Effector memory CD8-positive, alpha-beta T cell (primary cell): Measurements from ENCODE around the gene TGFB1.
"Not testable (repeated sequence)": the region's sequence is repeated elsewhere in the genome, so short reads cannot be mapped to it uniquely, and the experiment has no call there.

Source experiments
- ATAC-seq: fragments of 150-1000 bp; cut with Tn5 transposase; replicated peaks from 2 replicates; pipeline ENCODE4 v1.10.0; 2021; ENCODE audit warnings: mild to moderate bottlenecking, moderate library complexity
- DNase-seq, 3 experiments: peaks; one replicate each; pipeline ENCODE4 v3.0.0; 2021
- H3K27ac Mint-ChIP-seq, 2 donors: one replicate each; pipeline ENCODE4 v1.8.0; 2022; ENCODE audit warnings: mild to moderate bottlenecking in 2 of 2, mixed read lengths in 2 of 2, moderate library complexity in 2 of 2
- H3K27me3 Mint-ChIP-seq, 2 donors: one replicate each; pipeline ENCODE4 v1.8.0; 2022; ENCODE audit warnings: mixed read lengths in 2 of 2
- H3K36me3 Mint-ChIP-seq: one replicate; pipeline ENCODE4 v1.8.0; 2022; ENCODE audit warnings: mild to moderate bottlenecking, moderate library complexity, mixed read lengths; ENCODE audit not compliant: insufficient read depth
- H3K4me1 Mint-ChIP-seq, 2 donors: one replicate each; pipeline ENCODE4 v1.8.0; 2022; ENCODE audit warnings: low read depth in 2 of 2, mixed read lengths in 2 of 2
- H3K4me3 Mint-ChIP-seq, 2 donors: one replicate each; pipeline ENCODE4 v1.8.0; 2022; ENCODE audit warnings: mild to moderate bottlenecking in 2 of 2, mixed read lengths in 2 of 2, moderate library complexity in 2 of 2
- H3K9me3 Mint-ChIP-seq, 2 donors: one replicate each; pipeline ENCODE4 v1.8.0; 2022; ENCODE audit warnings: mixed read lengths in 2 of 2

TGFB1 gene

DNA sequence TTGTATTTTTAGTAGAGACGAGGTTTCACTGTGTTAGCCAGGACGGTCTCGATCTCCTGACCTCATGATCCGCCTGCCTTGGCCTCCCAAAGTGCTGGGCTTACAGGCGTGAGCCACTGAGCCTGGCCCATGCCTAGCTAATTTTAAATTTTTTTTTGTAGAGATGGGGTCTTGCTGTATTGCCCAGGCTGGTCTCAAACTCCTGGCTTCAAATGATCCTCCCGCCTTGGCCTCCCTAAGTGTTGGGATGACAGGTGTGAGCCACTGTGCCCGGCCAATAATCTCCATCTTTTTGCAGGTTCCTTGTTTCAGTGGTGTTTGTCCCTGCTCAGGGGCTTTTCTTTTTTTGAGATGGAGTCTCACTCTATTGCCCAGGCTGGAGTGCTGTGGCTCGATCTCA is 27.8 kb upstream of the TGFB1 start:
- H3K27ac Mint-ChIP-seq, H3K9me3 Mint-ChIP-seq, H3K4me3 Mint-ChIP-seq, H3K4me1 Mint-ChIP-seq, H3K27me3 Mint-ChIP-seq, ATAC-seq, DNase-seq: not testable (repeated sequence)
- H3K36me3 Mint-ChIP-seq: peaks cover 13% of the 10 kb centered on the region

DNA sequence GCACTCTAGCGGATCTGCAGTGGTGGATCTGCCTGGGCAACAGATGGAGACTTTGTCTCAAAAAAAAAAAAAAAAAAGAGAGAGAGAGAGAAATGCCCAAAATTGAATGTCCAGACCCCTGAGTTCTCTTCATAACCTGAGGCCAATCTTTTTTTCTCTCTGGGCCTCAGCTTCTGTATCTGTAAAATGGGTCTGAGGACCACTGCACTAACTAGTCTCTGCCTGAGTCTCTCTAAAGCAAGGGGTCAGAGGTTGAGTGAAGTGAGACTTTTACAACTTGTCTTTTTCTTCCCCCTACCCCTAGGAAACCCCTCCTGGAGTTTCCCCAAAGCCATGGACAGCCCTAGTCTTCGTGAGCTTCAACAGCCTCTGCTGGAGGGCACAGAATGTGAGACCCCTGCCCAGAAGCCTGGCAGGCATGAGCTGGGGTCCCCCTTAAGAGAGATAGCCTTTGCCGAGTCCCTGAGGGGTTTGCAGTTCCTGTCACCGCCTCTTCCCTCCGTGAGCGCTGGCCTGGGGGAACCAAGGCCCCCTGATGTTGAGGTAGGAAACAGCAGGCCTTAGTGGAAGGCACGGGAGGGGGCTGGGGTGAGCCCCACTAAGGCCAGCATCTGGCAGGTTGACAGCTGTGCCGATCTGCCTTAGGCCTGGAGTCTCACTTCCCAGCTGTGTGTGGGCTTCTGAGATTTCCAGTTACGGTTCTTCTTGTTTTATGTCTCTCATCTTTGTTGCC is 24.4 kb upstream of the TGFB1 start:
- Mint-ChIP-seq H3K4me1 (peaks cover 10 to 13% of the 10 kb centered on the region in 2 donors), H3K27ac (peak overlapping the region; percentile 13 to 68), H3K9me3 (no peaks in the 10 kb centered on the region), H3K27me3 (no peaks in the 10 kb centered on the region), H3K36me3 (peaks cover 16% of the 10 kb centered on the region), H3K4me3 (peak overlapping the region in 1 of 2 donors; percentile 13)
- DNase-seq (no peak), ATAC-seq (peak; percentile 36)

DNA sequence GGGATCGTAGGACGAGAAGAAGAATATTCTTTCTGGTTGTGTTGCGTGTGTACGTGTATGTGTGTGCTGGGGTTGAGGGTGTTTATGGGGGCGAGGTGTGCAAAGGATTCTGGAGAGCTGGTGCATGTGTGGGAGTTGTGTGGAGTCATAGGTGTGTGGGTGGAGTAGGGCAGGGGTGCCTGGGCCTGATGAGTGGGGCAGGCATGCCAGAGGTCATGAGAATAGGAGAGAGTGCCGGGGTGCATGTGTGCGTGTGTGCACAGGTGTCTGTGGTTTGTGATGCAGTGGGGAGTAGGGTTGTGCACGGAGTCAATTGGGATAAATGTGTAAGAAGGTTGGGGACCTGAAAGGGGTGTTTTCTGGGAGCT is 23.3 kb upstream of the TGFB1 start:
- peaks cover 10 to 13% of the 10 kb centered on the region in 2 donors for H3K4me1 Mint-ChIP-seq
- no peaks in the 10 kb centered on the region for H3K9me3 Mint-ChIP-seq
- peak overlapping the region; percentile 1 to 68 for H3K27ac Mint-ChIP-seq
- DNase-seq (no peak), ATAC-seq (peak; percentile 61)
- peak overlapping the region; percentile 57 to 76 for H3K4me3 Mint-ChIP-seq
- no peaks in the 10 kb centered on the region for H3K27me3 Mint-ChIP-seq
- peaks cover 15% of the 10 kb centered on the region for H3K36me3 Mint-ChIP-seq

DNA sequence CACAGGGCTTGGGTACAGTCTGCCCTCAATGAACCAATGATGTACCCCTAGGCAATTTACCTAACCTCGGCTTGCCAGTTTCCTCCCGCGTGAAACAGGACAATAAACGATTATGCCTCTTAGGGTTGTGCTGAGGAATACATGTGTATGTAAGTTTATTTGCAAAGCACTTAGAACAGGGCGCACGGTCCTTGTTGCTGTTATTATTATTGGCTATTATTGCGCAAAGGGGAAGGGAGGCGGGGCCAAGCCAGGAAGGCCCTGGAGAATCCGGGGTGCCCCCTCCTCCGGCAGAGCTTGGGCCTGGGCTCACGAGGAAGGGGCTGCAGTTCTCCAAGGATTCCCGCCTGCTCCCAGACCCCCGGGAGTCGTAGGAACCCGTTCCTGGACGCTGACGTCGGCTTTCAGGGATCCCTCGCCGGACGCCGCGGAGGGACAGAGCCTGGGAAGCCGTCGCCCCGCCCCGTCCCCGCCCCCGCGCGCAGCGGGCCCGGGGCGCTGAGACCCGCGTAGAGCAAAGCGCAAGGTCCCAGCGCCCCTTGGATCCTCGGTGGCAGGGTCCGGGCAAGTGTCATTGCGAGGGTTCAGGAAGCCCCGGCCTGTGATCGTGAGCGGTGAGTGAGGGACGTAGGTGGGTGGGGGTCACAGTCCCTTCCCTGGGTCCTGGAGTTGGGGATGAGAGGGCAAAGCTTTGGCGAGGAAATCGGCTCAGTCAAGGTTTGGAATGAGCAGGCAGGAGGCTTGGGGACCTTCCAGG is 22.7 kb upstream of the TGFB1 start, which contains the start of gene TMEM91:
Gene TMEM91 (plus strand): TSS at position 293 of the 757 bp plus-strand sequence. CDS start 1,777 bp downstream, outside the sequence.
- DNase-seq: no peak
- ATAC-seq: peak; percentile 51
- H3K27ac Mint-ChIP-seq: peak within 1 kb of the TSS; percentile 1 to 68
- no peaks in the 10 kb centered on the region for H3K9me3 Mint-ChIP-seq
- peak within 1 kb of the TSS; percentile 57 to 76 for H3K4me3 Mint-ChIP-seq
- peaks cover 13% of the 10 kb centered on the region for H3K36me3 Mint-ChIP-seq
- peaks cover 12 to 13% of the 10 kb centered on the region in 2 donors for H3K4me1 Mint-ChIP-seq
- no peaks in the 10 kb centered on the region for H3K27me3 Mint-ChIP-seq

DNA sequence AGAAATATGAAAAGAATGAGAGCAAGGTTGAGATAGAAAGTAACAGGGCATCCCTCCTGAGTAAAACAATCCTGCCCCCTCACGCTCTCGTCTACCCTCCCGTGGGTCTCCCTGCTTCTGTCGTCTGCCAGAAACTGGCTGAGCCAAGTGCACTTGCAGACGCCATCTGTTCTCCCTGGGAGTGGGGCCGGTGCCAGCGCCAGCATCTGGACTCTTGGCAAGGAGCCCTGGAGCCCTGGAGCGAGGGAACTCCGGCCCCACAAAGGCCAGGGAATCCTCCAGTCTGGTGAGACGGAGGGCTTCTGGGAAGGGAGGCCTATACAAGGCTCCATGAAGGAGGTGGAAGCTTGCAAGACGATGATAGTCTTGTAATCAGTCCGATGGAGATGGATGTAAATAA is 20.3 kb upstream of the TGFB1 start:
- DNase-seq (no peak), ATAC-seq (no peak)
- H3K4me3 Mint-ChIP-seq: no peak overlapping the region
- no peak overlapping the region for H3K27ac Mint-ChIP-seq
- no peaks in the 10 kb centered on the region for H3K9me3 Mint-ChIP-seq
- peaks cover 13 to 14% of the 10 kb centered on the region in 2 donors for H3K4me1 Mint-ChIP-seq
- peaks cover 13% of the 10 kb centered on the region for H3K36me3 Mint-ChIP-seq
- no peaks in the 10 kb centered on the region for H3K27me3 Mint-ChIP-seq

DNA sequence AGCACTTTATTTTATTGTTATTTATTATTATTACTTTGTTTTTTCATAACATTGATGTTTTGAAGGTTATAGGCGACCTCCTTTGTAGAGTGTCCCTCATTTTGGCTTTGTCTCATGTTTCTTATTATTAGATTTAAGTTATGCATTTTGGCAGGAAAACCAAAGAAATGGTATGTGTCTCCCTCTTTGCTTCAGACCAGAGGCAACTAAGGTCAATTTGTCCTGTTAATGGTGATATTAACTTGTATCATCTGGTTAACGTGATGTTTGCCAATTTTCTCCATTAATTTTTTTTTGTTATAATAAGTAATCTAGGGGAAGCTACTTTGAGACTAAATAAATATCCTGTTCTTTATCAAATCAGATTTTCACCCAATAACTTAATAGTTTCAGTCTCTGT is 18.8 kb upstream of the TGFB1 start:
- H3K9me3 Mint-ChIP-seq: no peaks in the 10 kb centered on the region
- no peak for ATAC-seq
- no peaks in the 10 kb centered on the region for H3K27me3 Mint-ChIP-seq
- H3K4me3 Mint-ChIP-seq: no peak overlapping the region
- H3K4me1 Mint-ChIP-seq: peaks cover 13% of the 10 kb centered on the region in 2 donors
- no peak for DNase-seq
- H3K27ac Mint-ChIP-seq: no peak overlapping the region
- H3K36me3 Mint-ChIP-seq: peaks cover 10% of the 10 kb centered on the region

DNA sequence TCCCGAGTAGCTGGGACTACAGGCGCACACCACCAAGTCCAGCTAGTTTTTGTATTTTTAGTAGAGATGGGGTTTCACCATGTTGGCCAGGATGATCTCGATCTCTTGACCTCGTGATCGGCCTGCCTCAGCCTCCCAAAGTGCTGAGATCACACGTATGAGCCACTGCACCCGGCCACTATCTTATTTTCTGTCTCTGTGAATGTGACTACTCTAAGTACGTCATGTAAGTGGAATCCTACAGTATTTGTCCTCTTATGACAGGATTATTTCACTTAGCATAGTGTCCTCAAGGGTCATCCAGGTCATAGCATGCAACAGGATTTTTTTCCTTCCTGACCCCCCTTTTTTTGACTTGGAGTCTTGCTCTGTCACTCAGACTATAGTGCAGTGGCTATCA is 17.8 kb upstream of the TGFB1 start:
- Mint-ChIP-seq H3K27ac (peak overlapping the region in 1 of 2 donors; percentile 66), H3K4me1 (peaks cover 5 to 7% of the 10 kb centered on the region in 2 donors), H3K36me3 (peaks cover 6% of the 10 kb centered on the region), H3K9me3 (no peaks in the 10 kb centered on the region), H3K4me3 (no peak overlapping the region), H3K27me3 (no peaks in the 10 kb centered on the region)
- DNase-seq (no peak), ATAC-seq (no peak)

DNA sequence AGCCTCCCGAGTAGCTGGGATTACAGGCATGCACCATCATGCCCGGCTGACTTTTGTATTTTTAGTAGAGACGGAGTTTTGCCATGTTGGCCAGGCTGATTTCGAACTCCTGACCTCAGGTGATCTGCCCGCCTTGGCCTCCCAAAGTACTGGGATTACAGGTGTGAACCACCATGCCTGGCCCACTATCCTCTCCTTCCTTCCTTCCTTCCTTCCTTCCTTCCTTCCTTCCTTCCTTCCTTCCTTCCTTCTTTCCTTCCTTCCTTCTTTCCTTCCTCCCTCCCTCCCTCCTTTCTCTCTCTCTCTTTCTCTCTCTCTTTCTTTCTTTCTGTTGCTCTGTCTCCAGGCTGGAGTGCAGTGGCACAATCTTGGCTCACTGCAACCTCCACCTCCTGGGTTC is 17.4 kb upstream of the TGFB1 start:
- H3K4me1 Mint-ChIP-seq: peaks cover 7 to 11% of the 10 kb centered on the region in 2 donors
- H3K27ac Mint-ChIP-seq: peak overlapping the region in 1 of 2 donors; percentile 66
- DNase-seq, H3K9me3 Mint-ChIP-seq, H3K36me3 Mint-ChIP-seq, ATAC-seq, H3K27me3 Mint-ChIP-seq, H3K4me3 Mint-ChIP-seq: not testable (repeated sequence)

DNA sequence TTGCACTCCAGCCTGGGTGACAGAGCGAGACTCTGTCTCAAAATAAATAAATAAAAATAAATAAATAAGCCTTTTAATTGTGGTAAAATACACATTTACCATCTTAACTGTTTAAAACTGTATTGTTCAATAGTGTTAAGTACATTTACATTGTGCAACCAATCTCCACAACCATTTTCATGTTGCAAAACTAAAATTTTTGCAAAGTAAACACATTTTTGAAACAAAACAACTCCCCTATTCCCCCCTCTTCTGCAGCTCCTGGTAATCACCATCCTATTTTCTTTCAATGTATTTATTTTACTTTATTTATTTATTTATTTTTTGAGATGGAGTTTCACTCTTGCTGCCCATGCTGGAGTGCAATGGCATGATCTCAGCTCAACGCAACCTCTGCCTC is 16.0 kb upstream of the TGFB1 start:
- peaks cover 5 to 9% of the 10 kb centered on the region in 2 donors for H3K4me1 Mint-ChIP-seq
- H3K27me3 Mint-ChIP-seq: no peaks in the 10 kb centered on the region
- no peaks in the 10 kb centered on the region for H3K9me3 Mint-ChIP-seq
- ATAC-seq (no peak), DNase-seq (no peak)
- no peaks in the 10 kb centered on the region for H3K36me3 Mint-ChIP-seq
- H3K4me3 Mint-ChIP-seq: no peak overlapping the region
- no peak overlapping the region for H3K27ac Mint-ChIP-seq

DNA sequence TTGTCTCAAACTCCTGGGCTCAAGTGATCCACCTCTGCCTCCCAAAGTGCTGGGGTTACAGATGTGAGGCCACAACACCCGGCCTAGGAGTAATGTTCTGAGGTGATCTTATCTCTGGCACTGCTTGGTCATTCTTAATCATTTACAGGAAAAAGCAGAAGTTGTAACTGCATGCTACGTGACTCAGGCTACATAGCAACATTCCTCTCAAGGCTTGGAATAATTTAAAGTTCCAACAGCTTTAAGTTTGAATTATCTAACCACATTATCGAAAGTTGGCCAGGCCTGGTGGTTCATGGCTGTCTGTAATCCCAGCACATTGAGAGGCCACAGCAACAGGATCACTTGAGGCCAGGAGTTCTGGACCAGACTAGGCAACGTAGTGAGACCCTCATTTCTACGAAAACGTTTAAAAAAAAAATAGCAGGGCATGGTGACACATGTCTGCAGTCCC is 14.2 kb upstream of the TGFB1 start:
- H3K9me3 Mint-ChIP-seq: no peaks in the 10 kb centered on the region
- peaks cover 16% of the 10 kb centered on the region for H3K36me3 Mint-ChIP-seq
- DNase-seq (no peak), ATAC-seq (no peak)
- no peaks in the 10 kb centered on the region for H3K27me3 Mint-ChIP-seq
- H3K27ac Mint-ChIP-seq: no peak overlapping the region
- no peak overlapping the region for H3K4me3 Mint-ChIP-seq
- peaks cover 15 to 21% of the 10 kb centered on the region in 2 donors for H3K4me1 Mint-ChIP-seq

DNA sequence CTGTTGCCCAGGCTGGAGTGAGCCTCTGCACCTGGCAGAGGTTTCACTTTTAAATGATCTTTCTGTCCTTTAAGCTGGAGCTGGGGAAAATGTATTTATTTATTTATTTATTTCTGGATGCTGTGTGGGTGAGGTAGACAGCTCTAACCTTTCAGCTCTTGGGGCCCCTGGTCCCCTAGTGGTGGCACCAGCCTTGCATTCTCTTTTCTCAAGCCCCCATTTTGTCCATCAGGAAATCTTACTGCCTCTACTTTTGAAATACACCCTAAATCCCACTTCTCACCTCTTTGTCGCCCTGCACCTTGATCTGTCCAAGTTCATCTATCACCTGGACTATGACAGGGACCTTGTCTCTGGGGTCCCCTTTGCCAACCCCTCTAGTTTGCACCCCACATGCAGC is 12.4 kb upstream of the TGFB1 start:
- no peak overlapping the region for H3K4me3 Mint-ChIP-seq
- ATAC-seq: no peak
- no peaks in the 10 kb centered on the region for H3K27me3 Mint-ChIP-seq
- no peaks in the 10 kb centered on the region for H3K9me3 Mint-ChIP-seq
- peaks cover 19 to 21% of the 10 kb centered on the region in 2 donors for H3K4me1 Mint-ChIP-seq
- peak overlapping the region in 1 of 2 donors; percentile 62 for H3K27ac Mint-ChIP-seq
- peaks cover 18% of the 10 kb centered on the region for H3K36me3 Mint-ChIP-seq
- no peak for DNase-seq

DNA sequence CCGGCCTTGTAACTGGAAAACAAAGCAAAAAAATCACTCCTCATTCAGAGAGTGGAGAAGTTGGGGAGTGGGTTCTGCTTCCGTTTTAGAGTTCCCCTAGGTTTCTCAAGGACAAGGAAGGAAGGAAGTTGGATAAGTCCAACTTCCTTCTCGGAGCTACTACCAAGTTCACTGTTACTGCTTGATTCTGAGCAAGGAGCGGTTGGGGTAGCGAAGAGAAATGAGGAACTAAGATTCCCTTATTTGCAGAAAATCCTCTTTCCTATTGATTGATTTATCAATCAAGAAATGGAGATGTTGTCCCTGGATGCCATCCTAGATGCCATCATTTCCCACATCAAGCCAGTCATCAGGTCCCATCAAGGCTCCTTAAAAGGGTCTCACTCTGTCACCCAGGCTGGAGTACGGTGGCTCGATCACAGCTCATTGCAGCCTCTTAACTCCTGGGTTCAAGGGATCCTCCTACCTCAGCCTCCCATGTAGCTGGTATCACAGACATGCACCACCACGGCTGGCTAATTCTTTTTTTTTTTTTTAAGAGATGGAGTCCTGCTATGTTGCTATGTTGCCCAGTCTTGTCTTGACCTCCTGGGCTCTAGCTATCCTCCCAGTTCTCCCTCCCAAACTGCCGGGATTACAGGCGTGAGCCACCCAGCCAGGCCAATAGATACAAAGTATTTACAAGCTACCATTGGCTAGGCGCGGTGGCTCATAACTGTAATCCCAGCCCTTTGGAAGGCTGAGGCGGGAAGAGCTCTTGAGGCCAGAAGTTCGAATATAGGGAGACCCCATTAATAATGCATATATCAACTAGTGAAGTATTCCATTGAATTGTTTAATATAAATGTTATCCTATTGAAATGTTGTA is 11.0 kb upstream of the TGFB1 start:
- Mint-ChIP-seq H3K27me3 (no peaks in the 10 kb centered on the region), H3K36me3 (peaks cover 22% of the 10 kb centered on the region), H3K4me3 (peak overlapping the region; percentile 84 to 91), H3K4me1 (peaks cover 22 to 25% of the 10 kb centered on the region in 2 donors), H3K27ac (peak overlapping the region; percentile 98 to 99), H3K9me3 (no peaks in the 10 kb centered on the region)
- no peak for ATAC-seq
- no peak for DNase-seq
